ENCODE data around the gene MYD88. TPM values are rescaled to one million over a fixed set of nuclear protein-coding genes. Genes with fewer than 3 reads are reported as not detected.

Gene MYD88
- polyA plus RNA-seq, 1 experiment, result 32.4 TPM

DNA sequence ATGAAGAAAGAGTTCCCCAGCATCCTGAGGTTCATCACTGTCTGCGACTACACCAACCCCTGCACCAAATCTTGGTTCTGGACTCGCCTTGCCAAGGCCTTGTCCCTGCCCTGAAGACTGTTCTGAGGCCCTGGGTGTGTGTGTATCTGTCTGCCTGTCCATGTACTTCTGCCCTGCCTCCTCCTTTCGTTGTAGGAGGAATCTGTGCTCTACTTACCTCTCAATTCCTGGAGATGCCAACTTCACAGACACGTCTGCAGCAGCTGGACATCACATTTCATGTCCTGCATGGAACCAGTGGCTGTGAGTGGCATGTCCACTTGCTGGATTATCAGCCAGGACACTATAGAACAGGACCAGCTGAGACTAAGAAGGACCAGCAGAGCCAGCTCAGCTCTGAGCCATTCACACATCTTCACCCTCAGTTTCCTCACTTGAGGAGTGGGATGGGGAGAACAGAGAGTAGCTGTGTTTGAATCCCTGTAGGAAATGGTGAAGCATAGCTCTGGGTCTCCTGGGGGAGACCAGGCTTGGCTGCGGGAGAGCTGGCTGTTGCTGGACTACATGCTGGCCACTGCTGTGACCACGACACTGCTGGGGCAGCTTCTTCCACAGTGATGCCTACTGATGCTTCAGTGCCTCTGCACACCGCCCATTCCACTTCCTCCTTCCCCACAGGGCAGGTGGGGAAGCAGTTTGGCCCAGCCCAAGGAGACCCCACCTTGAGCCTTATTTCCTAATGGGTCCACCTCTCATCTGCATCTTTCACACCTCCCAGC lies 2.9 kb downstream of the MYD88 start:
- TF ChIP-seq, protein P1, sequence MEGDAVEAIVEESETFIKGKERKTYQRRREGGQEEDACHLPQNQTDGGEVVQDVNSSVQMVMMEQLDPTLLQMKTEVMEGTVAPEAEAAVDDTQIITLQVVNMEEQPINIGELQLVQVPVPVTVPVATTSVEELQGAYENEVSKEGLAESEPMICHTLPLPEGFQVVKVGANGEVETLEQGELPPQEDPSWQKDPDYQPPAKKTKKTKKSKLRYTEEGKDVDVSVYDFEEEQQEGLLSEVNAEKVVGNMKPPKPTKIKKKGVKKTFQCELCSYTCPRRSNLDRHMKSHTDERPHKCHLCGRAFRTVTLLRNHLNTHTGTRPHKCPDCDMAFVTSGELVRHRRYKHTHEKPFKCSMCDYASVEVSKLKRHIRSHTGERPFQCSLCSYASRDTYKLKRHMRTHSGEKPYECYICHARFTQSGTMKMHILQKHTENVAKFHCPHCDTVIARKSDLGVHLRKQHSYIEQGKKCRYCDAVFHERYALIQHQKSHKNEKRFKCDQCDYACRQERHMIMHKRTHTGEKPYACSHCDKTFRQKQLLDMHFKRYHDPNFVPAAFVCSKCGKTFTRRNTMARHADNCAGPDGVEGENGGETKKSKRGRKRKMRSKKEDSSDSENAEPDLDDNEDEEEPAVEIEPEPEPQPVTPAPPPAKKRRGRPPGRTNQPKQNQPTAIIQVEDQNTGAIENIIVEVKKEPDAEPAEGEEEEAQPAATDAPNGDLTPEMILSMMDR (IDR thresholded peaks at IDR 0.05; ENCODE audit: low read depth, low read length), result no peak
- Histone ChIP-seq H3K27me3 (ENCODE audit: control insufficient read depth, insufficient read depth, low read length) (no peaks in the 10 kb centered on the region), H3K27ac (ENCODE audit: low read depth, low read length) (no peak overlapping the region), H3K9me3 (ENCODE audit: control insufficient read depth, insufficient read depth, low read length) (no peaks in the 10 kb centered on the region; the same call in none of the 2 replicates), H3K4me3 (ENCODE audit: low read depth, low read length) (no peak overlapping the region)
- POLR2A ChIA-PET, result interaction anchor here (1.7 kb wide), 1 partner anchor 24 kb away, joined by 7 read pairs; the partner anchor contains the start of gene OXSR1
- CTCF ChIA-PET, result no interaction called here
- DNase-seq (ENCODE audit: low read depth, low spot score), result no peak

DNA sequence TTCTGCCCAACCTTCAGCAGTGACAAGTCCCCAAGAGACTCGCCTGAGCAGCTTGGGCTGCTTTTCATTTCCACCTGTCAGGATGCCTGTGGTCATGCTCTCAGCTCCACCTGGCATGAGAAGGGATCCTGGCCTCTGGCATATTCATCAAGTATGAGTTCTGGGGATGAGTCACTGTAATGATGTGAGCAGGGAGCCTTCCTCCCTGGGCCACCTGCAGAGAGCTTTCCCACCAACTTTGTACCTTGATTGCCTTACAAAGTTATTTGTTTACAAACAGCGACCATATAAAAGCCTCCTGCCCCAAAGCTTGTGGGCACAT lies 3.5 kb downstream of the MYD88 start:
- Histone ChIP-seq H3K27ac (ENCODE audit: low read depth, low read length) (no peak overlapping the region), H3K27me3 (ENCODE audit: control insufficient read depth, insufficient read depth, low read length) (no peaks in the 10 kb centered on the region), H3K9me3 (ENCODE audit: control insufficient read depth, insufficient read depth, low read length) (no peaks in the 10 kb centered on the region; the same call in none of the 2 replicates), H3K4me3 (ENCODE audit: low read depth, low read length) (no peak overlapping the region)
- CTCF ChIA-PET, result no interaction called here
- no peak for DNase-seq (ENCODE audit: low read depth, low spot score)
- TF ChIP-seq, protein P1 (IDR thresholded peaks at IDR 0.05; ENCODE audit: low read depth, low read length), result no peak
- POLR2A ChIA-PET, result interaction anchor here (1.7 kb wide), 1 partner anchor 23 kb away, joined by 7 read pairs; the partner anchor contains the start of gene OXSR1

DNA sequence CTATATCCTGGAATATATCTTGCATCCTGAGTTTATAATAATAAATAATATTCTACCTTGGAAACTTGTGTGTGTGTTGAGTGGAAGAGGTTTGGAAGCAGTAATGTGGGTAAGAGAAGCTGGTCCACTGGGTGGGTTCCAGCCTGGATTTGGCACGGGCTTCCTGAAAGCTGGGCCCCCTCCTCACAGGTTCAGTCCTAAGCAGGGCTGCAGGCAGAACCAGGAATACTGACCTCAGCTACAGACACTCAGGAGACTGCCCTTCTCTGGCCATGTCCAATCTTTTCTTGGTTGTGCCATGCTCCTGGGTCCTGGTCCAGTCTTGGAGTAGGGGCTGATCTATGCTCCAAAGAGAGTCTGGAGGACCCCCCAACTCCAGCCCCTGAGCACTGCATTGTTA lies 4.5 kb downstream of the MYD88 start:
- Histone ChIP-seq H3K27me3 (ENCODE audit: control insufficient read depth, insufficient read depth, low read length) (no peaks in the 10 kb centered on the region), H3K27ac (ENCODE audit: low read depth, low read length) (no peak overlapping the region), H3K4me3 (ENCODE audit: low read depth, low read length) (no peak overlapping the region), H3K9me3 (ENCODE audit: control insufficient read depth, insufficient read depth, low read length) (no peaks in the 10 kb centered on the region; the same call in none of the 2 replicates)
- TF ChIP-seq, protein P1 (IDR thresholded peaks at IDR 0.05; ENCODE audit: low read depth, low read length), result no peak
- ChIA-PET CTCF (interaction anchor here (0.6 kb wide), 1 partner anchor 202 kb away, joined by 3 read pairs; no protein-coding TSS in a partner anchor), POLR2A (no interaction called here)
- no peak for DNase-seq (ENCODE audit: low read depth, low spot score)

DNA sequence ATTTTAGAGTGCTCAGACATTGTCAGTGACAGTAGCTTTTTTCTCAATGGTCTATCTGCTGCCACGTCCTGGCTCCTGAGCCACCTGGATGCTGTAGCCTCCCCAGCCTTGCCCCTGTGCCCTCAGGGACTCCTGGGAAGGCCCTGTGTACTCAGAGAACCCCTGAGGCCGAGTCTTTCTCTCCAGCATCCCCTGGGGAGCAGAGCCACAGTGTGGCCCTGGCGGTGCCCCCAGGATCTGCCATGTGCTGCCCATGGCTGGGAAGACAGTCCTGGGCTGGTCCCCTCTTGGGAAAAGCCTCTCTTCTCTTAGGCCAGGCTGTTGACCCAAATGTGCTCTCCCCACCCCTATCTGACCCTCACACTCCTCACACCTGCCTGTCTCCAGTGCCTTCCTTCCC lies 5.0 kb downstream of the MYD88 start:
- TF ChIP-seq, protein P1 (IDR thresholded peaks at IDR 0.05; ENCODE audit: low read depth, low read length), result no peak
- H3K27ac ChIP-seq (ENCODE audit: low read depth, low read length), result no peak overlapping the region
- H3K9me3 ChIP-seq (ENCODE audit: control insufficient read depth, insufficient read depth, low read length), result no peaks in the 10 kb centered on the region; the same call in none of the 2 replicates
- CTCF ChIA-PET, result no interaction called here
- no peak overlapping the region for H3K4me3 ChIP-seq (ENCODE audit: low read depth, low read length)
- POLR2A ChIA-PET, result no interaction called here
- no peaks in the 10 kb centered on the region for H3K27me3 ChIP-seq (ENCODE audit: control insufficient read depth, insufficient read depth, low read length)
- no peak for DNase-seq (ENCODE audit: low read depth, low spot score)

DNA sequence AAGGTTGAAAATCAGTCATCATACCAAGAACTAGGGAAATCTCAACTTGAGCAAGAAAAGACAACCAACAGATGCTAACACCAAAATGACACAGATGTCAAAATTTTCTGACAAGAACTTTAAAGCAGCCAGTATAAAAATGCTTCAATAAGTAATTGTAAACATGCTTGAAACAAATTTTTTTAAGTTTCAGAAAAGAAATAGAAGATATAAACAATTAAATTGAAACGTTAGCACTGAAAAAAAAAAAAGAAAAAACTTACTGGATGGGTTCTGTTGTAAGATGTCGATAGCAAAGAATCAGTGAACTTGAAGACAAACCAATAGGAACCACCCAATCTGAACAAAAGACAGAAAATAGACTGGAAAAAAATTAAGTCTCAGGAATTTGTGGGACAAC lies 8.0 kb downstream of the MYD88 start:
- Histone ChIP-seq H3K27me3 (ENCODE audit: control insufficient read depth, insufficient read depth, low read length) (no peaks in the 10 kb centered on the region), H3K9me3 (ENCODE audit: control insufficient read depth, insufficient read depth, low read length) (no peaks in the 10 kb centered on the region; the same call in 1 of the 2 replicates), H3K4me3 (ENCODE audit: low read depth, low read length) (no peak overlapping the region), H3K27ac (ENCODE audit: low read depth, low read length) (no peak overlapping the region)
- TF ChIP-seq, protein P1 (IDR thresholded peaks at IDR 0.05; ENCODE audit: low read depth, low read length), result no peak
- no peak for DNase-seq (ENCODE audit: low read depth, low spot score)
- CTCF ChIA-PET, result no interaction called here
- POLR2A ChIA-PET, result no interaction called here

Measured in AG04450 (cell line).